Aorta (tissue), 5 donors: ENCODE results near the gene PLCG2. TPM values are rescaled to one million over a fixed set of nuclear protein-coding genes. Genes with fewer than 3 reads are reported as not detected.

Experiments
- ATAC-seq: fragments of 200-7000 bp; cut with Tn5 transposase; one replicate; pipeline ENCODE4 v1.9.1; 2022; ENCODE audit warnings: moderate library complexity; ENCODE audit not compliant: low FRiP score
- DNase-seq, 2 donors: peaks; one replicate each; pipeline ENCODE4 v3.0.0-alpha.2; 2020
- H3K27ac ChIP-seq, 2 donors: one replicate each; pipeline ENCODE4 v1.5.1; 2013; ENCODE audit warnings: low read length in 2 of 2, mild to moderate bottlenecking in 2 of 2, moderate library complexity in 2 of 2, control low read depth in 1 of 2, inconsistent platforms in 1 of 2, low read depth in 1 of 2
- H3K27me3 ChIP-seq, 2 donors: one replicate each; pipeline ENCODE4 v1.6.1; 2013; ENCODE audit warnings: control low read depth in 1 of 2, low read length in 1 of 2, mild to moderate bottlenecking in 1 of 2, moderate library complexity in 1 of 2; ENCODE audit not compliant: insufficient read depth in 2 of 2, control insufficient read depth in 1 of 2
- H3K36me3 ChIP-seq, 2 donors: one replicate each; pipeline ENCODE4 v1.6.1; 2013; ENCODE audit warnings: control low read depth in 1 of 2, low read length in 1 of 2, mild to moderate bottlenecking in 1 of 2; ENCODE audit not compliant: insufficient read depth in 2 of 2, control insufficient read depth in 1 of 2
- H3K4me1 ChIP-seq, 2 donors: one replicate each; pipeline ENCODE4 v1.6.1; 2013; ENCODE audit warnings: low read length in 2 of 2, control low read depth in 1 of 2, mild to moderate bottlenecking in 1 of 2, moderate library complexity in 1 of 2; ENCODE audit not compliant: insufficient read depth in 2 of 2, control insufficient read depth in 1 of 2
- H3K4me3 ChIP-seq, 2 donors: one replicate each; pipeline ENCODE4 v1.5.1; 2013; ENCODE audit warnings: low read length in 2 of 2, control low read depth in 1 of 2, mild to moderate bottlenecking in 1 of 2
- H3K9me3 ChIP-seq: one replicate; pipeline ENCODE4 v1.6.1; 2013; ENCODE audit warnings: mild to moderate bottlenecking, low read length; ENCODE audit not compliant: control insufficient read depth
- WGBS, 2 donors: extraction: QIAGEN DNeasy Blood & Tissue Kit; methylation state at CpG; one replicate each; pipeline ENCODE4 v1.1.7; 2013; 5-methylcytosine and 5-hydroxymethylcytosine counted together
- intact Hi-C, 2 donors: fragments of 100-400 bp; cut with DNase I; formaldehyde crosslinking; loops; one replicate each; pipeline versions ENCODE4 v1.14.2 to v1.15.0; 2022
- polyA plus RNA-seq, 2 donors: library from polyadenylated mRNA; stranded (reverse); fragments of 200-250 nt; gene quantifications; one replicate each; pipeline ENCODE4 v1.2.3, GENCODE V29; 2013
- total RNA-seq, 2 donors: library from RNA; stranded (reverse); fragmentation: NEBNext Ultra II Directional; extraction: Animal tissue kit (Norgen Biotek cat#: 25700); gene quantifications; one replicate each; pipeline ENCODE4 v1.2.1, GENCODE V29; 2021
- donor health status: healthy with polysubstance abuse.
- donor health status: Bipolar disorder and iron deficiency.
- donor health status: DM: no; HTN: no; CAD: no.
- donor health status: DM: no; HTN: no; CAD: no.
- donor health status: DM: yes; HTN: yes; CAD: no.

Gene PLCG2
- total and polyA plus RNA-seq, 4 donors = 2.5 to 48.4 (median 12.1) TPM

DNA sequence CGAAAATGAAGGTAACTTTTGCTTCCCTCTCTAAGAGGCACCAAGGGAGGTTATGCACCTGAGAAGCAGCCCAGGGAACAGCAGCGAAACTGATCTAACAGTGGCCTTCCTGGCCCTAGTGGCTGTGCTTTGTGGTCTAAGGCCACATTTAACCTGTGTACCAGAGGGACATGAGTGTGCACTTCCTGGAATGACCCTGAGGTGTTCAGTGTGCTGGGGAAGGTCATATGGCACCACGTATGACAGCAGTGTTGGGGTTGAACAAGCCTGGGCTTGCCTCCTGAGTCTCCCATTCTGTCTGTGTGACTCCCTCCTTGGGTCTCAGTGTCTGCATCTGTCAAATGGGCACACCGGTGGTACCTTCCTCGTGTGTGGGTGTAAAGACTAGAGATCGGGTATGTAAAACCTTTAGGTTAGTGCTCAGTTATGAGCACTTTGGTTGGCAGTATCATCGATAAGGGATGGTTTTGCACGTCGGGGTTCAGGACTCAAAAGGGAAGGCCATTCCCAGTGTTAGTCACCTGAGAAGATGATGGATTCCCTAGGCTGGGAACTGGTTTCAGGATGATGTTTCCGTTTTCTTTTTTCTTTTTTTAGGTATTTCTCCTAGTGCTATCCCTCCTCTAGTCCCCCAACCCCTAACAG lies 31.9 kb downstream of the PLCG2 start:
- H3K36me3 ChIP-seq = no peaks in the 10 kb centered on the region
- no peaks in the 10 kb centered on the region for H3K4me1 ChIP-seq
- no peak overlapping the region for H3K4me3 ChIP-seq
- WGBS, 2 donors = 81 to 83% methylated on average over 10 of the region's 10 CpGs
- no peak overlapping the region for H3K27ac ChIP-seq
- intact Hi-C loops = no loop called here
- H3K9me3 ChIP-seq = no peaks in the 10 kb centered on the region
- no peak for DNase-seq
- ATAC-seq = peak; percentile 11
- no peaks in the 10 kb centered on the region for H3K27me3 ChIP-seq

DNA sequence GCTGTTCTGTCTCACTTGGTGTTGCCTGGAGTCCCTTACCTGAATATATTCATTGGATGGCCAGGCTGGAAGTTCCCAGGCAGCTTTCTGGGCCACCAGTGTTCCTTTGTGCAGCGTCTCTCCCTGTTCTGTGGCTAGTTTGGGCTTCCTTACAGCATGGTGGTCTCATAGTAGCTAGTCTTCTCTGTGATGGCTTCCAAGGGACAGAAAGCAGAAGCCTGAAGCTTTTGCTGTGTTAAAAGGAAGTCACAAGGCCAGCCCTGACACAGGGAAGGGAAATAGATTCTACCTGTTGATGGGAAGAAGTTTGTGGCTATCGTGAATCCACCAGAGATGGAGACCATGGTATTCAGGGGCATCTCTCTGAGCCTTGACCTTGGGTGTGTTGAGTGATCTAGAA lies 34.6 kb downstream of the PLCG2 start:
- DNase-seq (no peak), ATAC-seq (no peak)
- 82 to 89% methylated on average over 2 of the region's 2 CpGs for whole genome bisulfite sequencing, 2 donors
- Histone ChIP-seq H3K36me3 (no peaks in the 10 kb centered on the region), H3K4me3 (no peak overlapping the region), H3K27me3 (peaks cover 0 to 2% of the 10 kb centered on the region in 2 donors), H3K4me1 (no peaks in the 10 kb centered on the region), H3K27ac (no peak overlapping the region), H3K9me3 (no peaks in the 10 kb centered on the region)
- intact Hi-C loops = no loop called here

DNA sequence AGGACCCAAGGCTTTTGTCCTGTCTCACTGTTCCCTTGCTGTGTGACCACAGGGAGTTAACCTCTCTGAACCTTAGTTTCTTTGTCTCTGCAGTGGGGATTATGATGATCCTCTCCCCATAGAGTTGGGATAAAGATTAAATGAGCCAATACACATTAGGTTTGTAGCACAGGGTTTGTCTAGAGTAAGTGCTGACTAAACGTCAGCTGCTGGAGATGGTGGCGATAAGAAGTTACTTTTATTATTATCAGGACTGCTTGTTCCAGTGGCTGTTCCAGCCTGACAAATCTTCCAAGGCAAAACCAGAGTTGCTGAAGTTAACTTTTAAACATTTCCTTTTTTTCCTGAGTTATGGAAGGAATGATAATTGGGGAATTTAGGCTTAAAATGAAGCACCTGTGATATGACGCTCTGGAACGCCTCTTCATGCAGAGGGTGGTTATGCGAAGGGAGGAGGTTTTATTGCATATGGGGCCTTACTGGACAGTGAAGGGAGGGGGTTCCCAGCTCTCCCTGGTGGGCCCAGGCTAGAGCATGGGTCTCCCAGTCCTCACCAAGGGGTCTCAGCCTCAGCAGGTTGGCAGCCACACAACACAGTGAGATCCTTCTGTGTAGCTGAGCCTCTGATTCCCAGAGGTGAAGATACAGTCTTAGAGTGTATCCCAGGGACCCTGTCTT lies 35.8 kb downstream of the PLCG2 start:
- Histone ChIP-seq H3K36me3 (no peaks in the 10 kb centered on the region), H3K27ac (no peak overlapping the region), H3K27me3 (peaks cover 0 to 2% of the 10 kb centered on the region in 2 donors), H3K9me3 (no peaks in the 10 kb centered on the region), H3K4me3 (no peak overlapping the region), H3K4me1 (no peaks in the 10 kb centered on the region)
- WGBS, 2 donors = 59 to 60% methylated on average over 5 of the region's 5 CpGs
- intact Hi-C loops = no loop called here
- ATAC-seq = peak; percentile 7
- no peak for DNase-seq

DNA sequence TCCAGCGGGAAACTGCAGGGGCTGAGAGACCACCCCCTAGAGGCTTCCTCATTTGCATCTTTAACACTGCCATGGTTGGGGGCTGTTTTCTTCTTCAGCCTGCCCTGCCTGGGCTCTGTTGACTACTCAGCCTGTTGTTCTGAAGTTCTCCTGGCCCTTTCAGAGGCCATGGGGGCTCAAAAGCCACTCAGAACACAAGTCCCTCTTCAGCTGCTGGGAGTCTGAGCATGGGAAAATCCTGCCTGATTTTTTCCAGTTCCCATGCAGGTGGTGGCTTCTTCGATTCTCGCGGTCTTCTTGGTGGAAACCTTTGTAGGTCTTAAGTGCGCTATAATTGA lies 36.3 kb downstream of the PLCG2 start:
- H3K4me3 ChIP-seq = no peak overlapping the region
- no peaks in the 10 kb centered on the region for H3K9me3 ChIP-seq
- no peaks in the 10 kb centered on the region for H3K4me1 ChIP-seq
- WGBS, 2 donors = 75 to 76% methylated on average over 5 of the region's 5 CpGs
- no peak overlapping the region for H3K27ac ChIP-seq
- ATAC-seq = no peak
- intact Hi-C loops = no loop called here
- no peak for DNase-seq
- H3K36me3 ChIP-seq = no peaks in the 10 kb centered on the region
- H3K27me3 ChIP-seq = peaks cover 0 to 2% of the 10 kb centered on the region in 2 donors

DNA sequence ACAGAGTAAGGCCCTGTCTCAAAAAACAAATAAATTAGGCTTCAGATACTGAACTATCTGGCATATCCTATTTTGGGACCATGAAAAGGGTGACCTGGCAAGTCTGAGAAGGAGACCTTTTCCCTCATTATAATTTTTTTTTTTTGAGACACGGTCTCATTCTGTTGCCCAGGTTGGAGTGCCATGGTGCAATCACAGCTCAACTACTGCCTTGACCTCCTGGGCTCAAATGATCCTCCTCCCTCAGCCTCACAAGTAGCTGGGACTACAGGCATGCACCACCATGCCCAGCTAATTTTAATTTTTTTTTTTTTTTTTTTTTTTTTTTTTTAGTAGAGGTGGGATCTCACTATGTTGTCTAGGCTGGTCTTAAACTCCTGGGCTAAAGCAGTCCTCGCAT lies 37.3 kb downstream of the PLCG2 start:
- H3K27ac ChIP-seq = no peak overlapping the region
- 88 to 90% methylated on average over 2 of the region's 2 CpGs for WGBS, 2 donors
- H3K4me1 ChIP-seq = no peaks in the 10 kb centered on the region
- no peaks in the 10 kb centered on the region for H3K9me3 ChIP-seq
- intact Hi-C loops = no loop called here
- DNase-seq = no peak
- peaks cover 0 to 2% of the 10 kb centered on the region in 2 donors for H3K27me3 ChIP-seq
- no peak for ATAC-seq
- H3K4me3 ChIP-seq = no peak overlapping the region
- H3K36me3 ChIP-seq = no peaks in the 10 kb centered on the region

DNA sequence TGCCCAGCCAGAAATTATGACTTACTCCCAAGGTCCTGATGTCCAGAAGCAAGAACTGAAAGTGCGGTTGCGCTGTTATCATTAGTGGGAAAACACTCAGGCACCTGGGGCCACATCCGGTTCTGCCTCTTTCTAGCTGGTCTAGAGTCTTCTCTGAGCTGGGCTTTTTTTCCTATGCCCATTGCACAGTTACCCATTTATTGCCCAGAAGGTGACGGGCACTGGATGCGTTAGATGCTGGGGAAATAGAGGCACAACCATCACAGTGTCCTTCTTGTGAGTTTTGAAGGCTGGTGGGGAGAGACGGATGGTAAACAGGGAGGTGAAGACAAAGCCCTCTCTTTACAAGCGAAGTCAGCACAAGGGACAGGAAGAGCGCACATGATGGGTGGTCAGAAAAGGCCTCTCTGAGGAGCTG lies 37.7 kb downstream of the PLCG2 start:
- Histone ChIP-seq H3K36me3 (no peaks in the 10 kb centered on the region), H3K27ac (no peak overlapping the region), H3K4me3 (no peak overlapping the region), H3K27me3 (peaks cover 0 to 2% of the 10 kb centered on the region in 2 donors), H3K9me3 (no peaks in the 10 kb centered on the region), H3K4me1 (no peaks in the 10 kb centered on the region)
- no peak for ATAC-seq
- WGBS, 2 donors = 89 to 90% methylated on average over 8 of the region's 8 CpGs
- DNase-seq = no peak
- intact Hi-C loops = no loop called here

DNA sequence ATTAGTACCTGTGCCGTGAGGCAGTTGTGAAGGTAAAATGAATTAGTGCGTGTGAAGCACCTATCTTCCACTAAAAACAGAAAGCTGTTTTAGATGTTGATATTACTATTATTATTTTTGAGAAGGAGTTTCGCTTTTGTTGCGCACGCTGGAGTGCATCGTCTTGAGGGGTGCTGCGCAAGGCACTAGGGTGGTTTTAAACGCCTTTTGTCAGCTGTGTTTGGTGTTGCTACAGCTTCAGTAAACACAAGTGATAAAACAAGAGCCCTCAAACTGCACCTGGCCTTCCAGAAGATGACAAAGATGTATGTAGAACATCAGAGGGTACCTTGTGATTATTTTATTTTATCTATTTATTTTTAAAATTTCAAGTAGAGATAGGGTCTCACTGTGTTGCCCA lies 38.2 kb downstream of the PLCG2 start:
- Histone ChIP-seq H3K4me3 (no peak overlapping the region), H3K36me3 (no peaks in the 10 kb centered on the region), H3K4me1 (no peaks in the 10 kb centered on the region), H3K27me3 (peaks cover 0 to 2% of the 10 kb centered on the region in 2 donors), H3K9me3 (no peaks in the 10 kb centered on the region), H3K27ac (no peak overlapping the region)
- ATAC-seq (no peak), DNase-seq (no peak)
- intact Hi-C loops = no loop called here
- 89 to 90% methylated on average over 8 of the region's 8 CpGs for WGBS, 2 donors

DNA sequence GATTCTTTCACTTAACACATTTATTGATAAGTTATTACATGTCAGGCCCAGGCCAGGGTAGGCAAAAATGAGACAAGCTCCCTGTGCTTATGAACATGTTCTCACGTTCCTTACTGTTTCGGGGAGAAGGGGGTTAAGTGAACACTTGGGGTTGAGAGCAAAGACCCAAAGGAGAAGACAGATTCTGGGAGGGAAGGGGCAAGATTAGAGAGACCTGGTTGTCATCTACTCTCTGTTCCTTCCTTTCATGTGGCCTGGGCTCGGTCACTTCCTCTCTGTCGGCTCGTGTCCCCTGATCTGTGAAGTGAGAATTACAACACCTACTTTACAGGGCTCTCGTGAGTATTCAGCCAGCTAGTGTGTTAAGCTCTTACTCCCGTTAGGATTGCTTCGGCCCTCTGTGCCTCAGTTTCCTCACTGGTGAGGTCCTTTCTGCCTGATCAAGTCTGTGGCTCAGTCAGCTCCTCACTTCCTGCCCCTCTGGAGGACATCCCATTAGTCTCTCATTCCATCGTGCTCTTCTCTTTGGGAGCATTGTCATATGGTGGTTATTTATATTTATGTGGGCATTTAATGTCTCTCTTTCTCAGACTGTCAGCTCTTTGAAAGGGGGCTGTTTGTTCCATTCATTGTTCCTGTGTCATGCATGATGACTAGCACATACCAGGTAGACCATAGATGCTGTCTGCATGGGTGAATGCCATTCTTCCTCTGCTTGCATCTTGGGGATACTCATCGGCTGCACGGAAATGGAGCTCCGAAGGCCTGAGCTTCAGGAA lies 38.9 kb downstream of the PLCG2 start:
- Histone ChIP-seq H3K4me1 (no peaks in the 10 kb centered on the region), H3K4me3 (no peak overlapping the region), H3K27ac (no peak overlapping the region), H3K27me3 (peaks cover 0 to 2% of the 10 kb centered on the region in 2 donors), H3K9me3 (no peaks in the 10 kb centered on the region), H3K36me3 (no peaks in the 10 kb centered on the region)
- intact Hi-C loops = no loop called here
- DNase-seq (no peak), ATAC-seq (peak; percentile 73)
- WGBS, 2 donors = 54 to 63% methylated on average over 12 of the region's 12 CpGs

DNA sequence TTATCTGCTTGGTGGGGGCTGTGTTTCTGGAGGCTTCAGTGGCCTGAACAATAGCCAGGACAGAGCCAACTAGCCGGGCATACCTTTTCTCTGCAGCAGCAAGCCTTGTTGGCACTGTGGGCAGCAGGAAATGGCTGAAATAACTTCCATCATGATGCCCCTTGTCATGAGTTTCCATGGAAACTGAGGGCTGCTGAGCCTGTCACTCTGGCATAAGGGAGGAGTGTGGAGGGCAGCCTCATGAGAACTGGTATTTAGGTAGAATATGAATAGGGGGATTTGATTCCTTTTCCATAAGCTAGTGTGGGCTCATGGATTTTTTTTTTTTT lies 39.4 kb downstream of the PLCG2 start:
- WGBS, 2 donors = 8 to 22% methylated on average over 1 of the region's 1 CpG
- no peak overlapping the region for H3K4me3 ChIP-seq
- intact Hi-C loops = no loop called here
- DNase-seq = no peak
- H3K4me1 ChIP-seq = no peaks in the 10 kb centered on the region
- H3K9me3 ChIP-seq = no peaks in the 10 kb centered on the region
- peaks cover 0 to 2% of the 10 kb centered on the region in 2 donors for H3K27me3 ChIP-seq
- no peak overlapping the region for H3K27ac ChIP-seq
- H3K36me3 ChIP-seq = no peaks in the 10 kb centered on the region
- ATAC-seq = no peak
